Activated CD8-positive, alpha-beta memory T cell treated with anti-CD3 and anti-CD28 coated beads, Interleukin-2, amount 50 U/mL, for 24 hours (primary cell): ENCODE results near the gene SLC35D2.
"Not testable (repeated sequence)": the region's sequence is repeated elsewhere in the genome, so short reads cannot be mapped to it uniquely, and the experiment has no call there.

Experiments used
- DNase-seq: peaks from one replicate; pipeline ENCODE4 v3.0.0-alpha.2; 2020; ENCODE audit errors: extremely low read depth

SLC35D2 gene

DNA sequence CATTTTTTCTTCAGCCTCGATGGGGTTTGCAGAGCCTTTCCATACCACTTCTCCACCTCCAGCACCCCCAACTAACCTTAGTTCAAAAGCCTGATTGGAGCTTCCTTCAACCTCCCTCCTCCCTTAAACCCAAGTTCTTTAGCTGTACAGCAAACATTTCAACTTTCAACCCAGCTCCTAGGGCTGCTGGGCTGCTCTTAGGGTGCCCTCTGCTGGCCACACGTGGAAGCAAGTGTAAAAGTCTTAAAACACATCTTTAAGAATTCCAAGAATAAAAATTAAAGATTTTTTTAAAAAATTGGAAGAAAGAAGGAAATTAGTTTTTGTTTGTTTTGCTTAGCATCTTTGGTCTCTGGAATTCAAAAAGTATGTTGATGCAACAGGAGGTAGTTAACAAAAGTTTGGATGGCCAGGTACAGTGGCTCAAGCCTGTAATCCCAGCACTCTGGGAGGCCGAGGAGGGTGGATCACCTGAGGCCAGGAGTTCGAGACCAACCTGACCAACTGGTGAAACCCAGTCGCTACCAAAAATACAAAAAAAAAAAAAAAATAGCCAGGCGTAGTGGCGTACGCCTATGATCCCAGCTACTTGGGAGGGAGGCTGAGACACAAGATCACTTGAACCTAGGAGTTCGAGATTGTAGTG, 66.1 kb downstream of the SLC35D2 start:
- no peak for DNase-seq

DNA sequence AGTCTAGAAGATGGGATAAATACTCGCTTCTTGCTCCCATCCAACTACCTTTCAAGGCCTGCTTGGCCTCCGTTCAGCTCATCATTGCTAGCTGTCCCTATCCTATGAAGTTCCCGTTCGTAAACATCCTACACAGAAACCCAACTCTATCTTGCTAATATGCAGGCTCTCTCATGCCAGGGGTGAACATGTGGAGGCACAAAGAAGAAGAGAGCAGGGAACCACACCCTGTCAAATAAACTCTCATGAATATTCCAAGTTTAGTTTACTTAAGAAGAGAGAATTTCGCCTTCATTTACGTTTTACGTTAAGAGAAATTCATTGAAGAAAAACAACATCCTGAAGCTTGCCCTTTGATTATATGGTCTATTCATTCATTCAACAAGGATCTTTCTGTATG, 73.7 kb downstream of the SLC35D2 start:
- no peak for DNase-seq

DNA sequence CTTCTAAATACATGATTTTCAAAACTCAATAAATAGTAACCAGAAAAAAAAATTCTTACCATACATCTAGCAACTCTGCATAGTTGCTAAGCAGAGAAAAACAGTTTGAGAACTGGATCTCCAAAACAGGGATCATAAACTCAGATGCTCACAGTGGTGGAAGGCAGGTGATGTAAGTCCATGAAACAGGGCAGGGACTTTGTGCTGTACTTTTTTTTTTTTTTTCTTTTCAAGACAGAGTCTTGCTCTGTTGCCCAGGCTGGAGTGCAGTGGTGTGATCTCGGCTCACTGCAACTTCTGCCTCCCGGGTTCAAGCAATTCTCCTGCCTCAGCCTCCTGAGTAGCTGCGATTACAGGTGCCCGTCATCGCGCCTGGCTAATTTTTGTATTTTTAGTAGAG, 76.6 kb downstream of the SLC35D2 start:
- DNase-seq, result not testable (repeated sequence)

DNA sequence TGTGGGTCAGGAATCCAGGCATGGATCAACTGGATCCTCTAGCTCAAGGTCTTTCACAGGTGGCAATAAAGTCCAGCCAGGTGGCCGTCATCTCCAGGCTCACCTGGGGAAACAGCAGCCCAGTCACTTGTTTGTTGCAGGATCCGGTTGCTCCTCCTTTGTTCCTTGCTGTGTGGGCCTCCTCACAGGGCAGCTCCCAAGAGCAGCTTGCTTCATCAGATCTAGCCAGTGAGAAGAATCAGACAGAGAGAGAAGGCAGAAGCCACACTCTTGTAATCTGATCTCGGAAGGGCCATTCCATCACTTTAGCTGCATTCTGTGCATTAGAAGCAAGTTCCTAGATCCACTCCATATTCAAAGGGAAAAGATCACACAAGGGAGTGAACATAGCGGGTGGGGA, 78.3 kb downstream of the SLC35D2 start:
- no peak for DNase-seq

DNA sequence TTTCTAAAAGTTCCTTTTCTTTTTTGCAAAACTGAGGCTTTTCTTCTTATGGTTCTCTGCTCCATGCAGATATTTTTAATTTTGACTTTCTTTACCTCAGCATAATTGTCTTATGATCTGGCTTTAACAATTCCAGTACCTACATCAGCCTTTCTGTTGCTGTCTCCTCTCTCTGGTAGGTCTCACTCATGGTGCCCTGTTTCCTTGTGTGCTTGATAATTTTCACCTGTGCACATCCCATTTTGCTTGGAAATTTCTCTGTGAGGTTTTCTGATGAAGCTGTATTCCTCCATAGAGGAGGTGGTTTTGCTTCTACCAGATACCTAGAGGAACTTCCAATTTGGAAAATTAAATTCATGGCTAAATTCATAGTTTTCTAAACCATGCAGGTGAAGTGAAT, 79.3 kb downstream of the SLC35D2 start:
- no peak for DNase-seq

DNA sequence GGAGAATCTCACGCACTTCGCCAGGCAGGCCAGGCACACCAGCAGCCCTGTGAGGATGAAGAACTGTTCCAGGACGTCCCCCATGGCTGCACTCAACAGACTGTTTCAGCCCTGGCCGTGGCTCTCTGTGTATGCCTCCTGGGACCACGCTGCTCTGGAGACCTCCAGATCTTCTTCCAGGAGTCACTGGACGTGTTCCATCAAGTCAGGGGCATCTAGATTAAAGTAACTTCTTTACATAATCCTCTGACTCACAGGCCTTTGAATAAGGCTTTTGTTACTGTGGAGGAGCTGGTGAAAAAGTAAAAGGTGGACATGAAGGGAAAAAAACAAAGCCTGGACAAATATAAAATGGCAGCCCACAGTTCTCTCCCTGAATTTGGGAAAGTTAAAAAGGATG, 81.5 kb downstream of the SLC35D2 start, which contains the start of gene HSD17B3:
Gene HSD17B3 (minus strand): TSS at position 156 of the 400 bp plus-strand sequence. CDS start 72 bp downstream, at position 84.
- no peak for DNase-seq

DNA sequence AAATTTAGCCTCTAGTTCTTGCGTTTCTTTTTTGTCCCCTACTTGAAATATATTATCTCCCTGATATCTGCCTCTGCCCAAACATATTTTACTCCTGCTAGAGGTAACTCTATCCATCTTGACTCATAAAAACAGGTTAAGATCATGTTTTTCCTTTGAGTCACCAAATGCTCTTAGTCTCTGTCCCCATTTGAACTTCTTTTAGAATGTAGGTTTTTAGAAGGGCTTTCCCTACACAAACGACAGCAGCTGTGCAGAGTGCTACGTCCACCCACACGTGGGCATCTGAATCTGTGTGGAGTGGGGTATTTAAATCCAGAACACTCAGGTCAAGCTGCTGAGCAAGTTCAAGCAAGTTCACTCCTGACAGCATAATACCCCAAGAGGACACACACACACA, 83.7 kb downstream of the SLC35D2 start:
- no peak for DNase-seq

DNA sequence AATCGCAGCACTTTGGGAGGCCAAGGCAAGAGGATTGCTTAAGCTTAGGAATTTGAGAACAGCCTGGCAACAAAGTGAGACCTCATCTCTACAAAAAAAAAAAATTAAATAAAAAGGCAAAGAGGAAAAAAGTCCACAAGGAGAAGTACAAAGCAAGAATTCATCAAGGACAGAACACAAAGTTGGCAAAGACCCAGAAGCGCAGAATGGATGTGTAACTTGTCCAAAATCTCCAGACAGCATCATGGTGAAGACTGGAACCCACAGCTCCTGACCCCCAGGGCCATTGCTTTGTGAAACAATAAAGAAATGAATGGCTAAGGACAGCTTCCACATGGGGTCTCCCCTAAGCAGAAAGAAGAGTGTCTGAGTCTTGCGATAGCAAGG, 89.4 kb downstream of the SLC35D2 start:
- DNase-seq, result no peak

DNA sequence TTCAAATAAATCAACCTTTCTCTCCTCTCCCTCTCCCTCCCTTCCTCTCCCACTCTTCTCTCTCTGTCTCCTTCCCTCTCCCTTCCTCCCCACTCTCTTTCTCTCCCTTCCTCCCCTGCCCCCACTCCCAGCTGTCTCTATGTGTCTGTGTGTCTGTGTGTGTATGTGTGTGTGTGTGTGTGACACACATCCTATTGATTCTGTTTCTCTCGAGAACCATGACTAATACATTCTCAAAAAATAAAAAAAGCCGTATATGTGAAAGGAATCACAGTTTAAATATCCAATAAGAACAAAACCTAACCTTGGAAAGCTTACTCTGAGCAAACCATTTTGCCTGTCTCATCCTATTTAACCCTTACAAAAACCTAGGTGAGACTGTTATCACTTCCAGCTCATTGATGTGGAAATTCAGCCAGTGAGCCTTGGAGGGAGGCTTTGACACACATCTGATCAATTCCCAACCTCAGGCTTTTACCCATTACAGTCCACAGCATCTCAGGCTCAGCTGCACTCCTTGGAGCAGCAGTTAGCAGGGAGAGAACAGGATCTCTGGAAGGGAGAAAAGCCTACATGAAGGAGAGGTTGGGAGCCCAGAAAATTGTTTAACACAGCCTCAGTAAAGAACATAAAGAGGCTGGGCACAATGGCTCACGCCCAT, 89.9 kb downstream of the SLC35D2 start:
- DNase-seq, result no peak

DNA sequence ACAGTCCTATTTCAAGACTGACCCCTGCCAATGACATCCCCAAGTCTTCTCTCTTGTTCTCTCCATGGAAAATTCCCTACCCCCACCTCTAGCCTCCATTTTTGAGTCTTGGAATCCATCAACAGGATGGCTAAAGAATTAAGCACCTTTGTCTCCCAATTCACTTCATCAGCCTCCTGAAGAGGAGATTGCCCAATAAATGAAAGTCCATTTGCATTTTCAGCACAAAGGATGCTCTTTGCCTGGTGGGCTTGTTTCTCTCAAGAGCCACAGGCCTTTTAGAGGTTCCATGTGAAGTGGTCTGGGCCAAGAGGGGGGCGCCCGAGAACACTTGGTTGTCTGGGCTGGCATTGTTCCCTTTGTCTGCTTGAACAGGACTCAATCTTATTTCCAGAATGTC, 94.1 kb downstream of the SLC35D2 start:
- DNase-seq, result no peak

DNA sequence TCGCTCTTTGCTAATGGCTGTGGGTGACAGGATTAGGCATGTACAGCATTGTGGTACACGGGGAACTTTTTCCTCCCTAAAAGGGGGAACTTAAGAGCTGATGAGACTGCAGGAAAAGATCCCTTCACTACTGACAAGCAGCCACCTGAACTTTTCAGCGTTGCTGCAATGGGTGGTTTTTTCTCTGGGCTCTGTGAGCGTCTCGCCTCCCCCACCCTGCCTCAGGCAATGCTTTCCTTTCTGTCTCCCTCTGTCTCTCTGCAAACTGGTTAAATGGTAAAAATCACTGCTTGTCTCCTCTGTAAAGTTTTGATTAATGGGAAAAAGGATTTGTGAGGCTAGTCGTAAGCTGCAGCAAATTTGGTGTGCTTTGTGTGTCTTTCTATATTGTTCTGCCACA, 101.9 kb downstream of the SLC35D2 start:
- no peak for DNase-seq

DNA sequence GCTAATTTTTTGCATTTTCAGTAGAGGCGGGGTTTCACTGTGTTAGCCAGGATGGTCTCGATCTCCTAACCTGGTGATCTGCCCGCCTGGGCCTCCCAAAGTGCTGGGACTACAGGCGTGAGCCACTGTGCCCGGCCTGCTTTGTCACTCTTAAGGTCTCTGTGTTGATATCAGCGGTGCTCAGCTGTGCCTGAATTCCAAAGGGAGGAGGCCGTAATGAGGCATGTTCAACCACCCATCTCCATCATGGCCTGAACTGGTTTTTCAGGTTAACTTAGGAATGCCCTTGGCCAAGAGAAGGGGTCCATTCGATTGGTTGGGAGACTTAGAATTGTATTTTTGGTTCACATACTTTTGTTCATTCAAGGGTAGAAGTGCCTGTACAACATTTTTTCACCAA, 103.6 kb downstream of the SLC35D2 start:
- DNase-seq, result no peak

DNA sequence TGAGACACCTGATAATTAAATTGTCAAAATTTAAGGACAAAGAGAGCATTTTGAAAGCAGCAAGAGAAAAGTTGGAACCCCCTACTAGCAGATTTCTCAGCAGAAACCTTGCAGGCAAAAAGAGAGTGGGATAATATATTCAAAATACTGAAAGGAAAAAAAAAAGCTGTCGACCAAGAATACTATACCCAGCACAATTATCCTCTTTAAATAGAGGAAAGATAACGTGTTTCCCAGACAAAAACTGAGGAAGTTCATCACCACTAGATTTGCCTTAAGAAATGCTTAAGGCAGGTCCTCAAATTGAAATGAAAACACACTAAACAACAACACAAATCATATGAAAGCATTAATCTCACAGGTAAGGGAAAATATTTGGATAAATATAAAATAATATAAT, 108.6 kb downstream of the SLC35D2 start:
- DNase-seq, result no peak
